Ramos (cell line): ENCODE data around the gene OR56B4.
"Not testable (repeated sequence)": the region's sequence is repeated elsewhere in the genome, so short reads cannot be mapped to it uniquely, and the experiment has no call there.

Experiments
- in situ Hi-C: fragments of 300-500 bp; cut with MboI; formaldehyde crosslinking; loops from one replicate; pipeline ENCODE4 v1.14.3; 2022; ENCODE audit warnings: low sequenced_read_pairs; ENCODE audit not compliant: unreplicated experiment

OR56B4 gene

DNA sequence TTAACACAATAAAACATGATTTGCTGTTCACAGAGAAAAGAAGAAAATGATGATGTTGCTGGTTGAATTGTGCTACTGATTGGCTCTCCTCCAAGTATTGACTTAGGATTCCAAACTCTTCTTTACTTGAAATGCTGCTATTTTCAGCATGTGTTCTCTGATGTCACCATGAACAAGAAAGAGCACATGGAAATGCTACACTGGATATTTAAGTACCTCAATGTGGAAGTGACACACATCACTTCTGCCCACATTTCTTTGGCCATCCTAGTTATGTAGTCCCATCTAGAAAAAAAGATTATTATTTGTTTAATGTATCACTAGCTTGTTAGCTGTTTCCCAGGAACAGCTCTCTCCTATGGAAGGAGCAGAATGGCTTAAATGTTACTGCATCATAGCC, 35.5 kb downstream of the OR56B4 start:
- in situ Hi-C loops: no loop called here

DNA sequence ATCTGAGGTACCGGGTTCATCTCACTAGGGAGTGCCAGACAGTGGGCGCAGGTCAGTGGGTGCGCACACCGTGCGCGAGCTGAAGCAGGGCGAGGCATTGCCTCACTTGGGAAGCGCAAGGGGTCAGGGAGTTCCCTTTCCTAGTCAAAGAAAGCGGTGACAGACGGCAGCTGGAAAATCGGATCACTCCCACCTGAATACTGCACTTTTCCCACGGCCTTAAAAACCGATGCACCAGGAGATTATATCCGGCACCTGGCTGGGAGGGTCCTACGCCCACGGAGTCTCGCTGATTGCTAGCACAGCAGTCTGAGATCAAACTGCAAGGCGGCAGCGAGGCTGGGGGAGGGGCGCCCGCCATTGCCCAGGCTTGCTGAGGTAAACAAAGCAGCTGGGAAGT, 36.3 kb downstream of the OR56B4 start:
- in situ Hi-C loops: not testable (repeated sequence)

DNA sequence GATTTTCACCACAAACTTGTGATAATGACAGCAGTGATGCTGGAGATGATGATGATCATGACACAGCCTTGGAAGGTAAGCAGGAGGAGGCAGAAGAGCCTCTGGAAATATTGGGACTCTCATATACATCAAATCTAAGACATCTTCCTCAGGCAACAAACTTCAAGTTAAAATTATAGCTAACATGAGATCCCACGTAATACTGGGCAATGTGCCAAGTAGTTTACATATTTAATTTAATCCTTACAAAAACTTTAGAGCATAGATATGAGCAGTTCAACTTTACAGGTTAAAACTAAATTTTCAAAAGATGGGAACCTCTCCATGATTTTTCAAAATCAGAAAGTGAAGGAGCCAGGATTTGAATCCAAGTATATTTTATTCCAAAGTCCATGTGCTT, 43.6 kb downstream of the OR56B4 start:
- in situ Hi-C loops: no loop called here

DNA sequence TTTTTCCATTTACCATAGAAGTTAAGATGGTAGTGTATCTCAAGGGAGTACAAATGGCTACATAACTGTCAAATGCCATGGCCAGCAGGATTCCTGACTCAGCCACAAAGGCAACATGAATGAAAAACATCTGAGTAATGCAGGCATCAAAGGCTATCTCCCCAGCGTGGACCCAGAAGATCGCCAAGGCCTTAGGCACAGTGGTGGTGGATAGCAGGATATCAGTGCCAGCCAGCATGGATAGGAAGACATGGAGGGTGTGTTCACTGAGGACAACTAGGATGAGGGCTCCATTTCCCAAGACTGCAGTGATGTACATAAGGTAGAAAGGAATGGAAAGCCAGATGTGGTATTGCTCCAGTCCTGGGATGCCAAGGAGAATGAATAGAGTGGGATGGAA, 44.6 kb downstream of the OR56B4 start:
- in situ Hi-C loops: no loop called here

DNA sequence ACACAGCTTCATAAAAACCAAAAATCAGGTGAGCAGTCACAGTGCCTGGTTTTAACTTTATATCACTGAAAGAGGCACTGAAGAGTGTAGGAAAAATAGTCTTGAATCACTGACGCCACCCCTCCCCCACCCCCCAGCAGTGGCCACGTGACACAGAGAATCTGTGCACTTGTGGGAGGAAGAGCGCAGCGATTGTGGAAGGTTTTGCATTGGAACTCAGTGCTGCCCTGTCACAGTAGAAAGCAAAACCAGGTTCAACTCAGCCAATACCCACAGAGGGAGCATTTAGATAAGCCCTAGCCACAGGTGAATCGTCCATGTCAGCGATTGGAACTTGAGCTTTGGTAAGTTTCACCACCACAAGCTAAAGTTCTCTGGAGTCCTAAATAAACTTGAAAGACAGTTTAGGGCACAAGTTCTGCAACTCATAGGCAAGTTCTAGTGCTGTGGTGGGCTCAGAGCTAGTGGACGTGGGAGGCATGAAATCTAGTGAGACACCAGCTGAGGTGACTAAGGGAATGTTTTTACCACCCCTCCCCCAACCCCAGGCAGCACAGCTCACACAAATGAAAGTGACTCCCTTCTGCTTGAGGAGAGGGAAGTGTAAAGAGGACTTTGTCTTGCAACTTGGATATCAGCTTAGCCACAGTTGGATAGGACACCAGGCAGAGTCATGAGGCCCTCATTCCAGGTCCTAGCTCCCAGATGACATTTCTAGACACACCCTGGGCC, 49.3 kb downstream of the OR56B4 start:
- in situ Hi-C loops: no loop called here
